COLO668 (cell line): Measurements from ENCODE around the gene ZBTB8A.
"Not testable (repeated sequence)": the region's sequence is repeated elsewhere in the genome, so short reads cannot be mapped to it uniquely, and the experiment has no call there.

Source experiments
- DNase-seq: peaks from one replicate; lab custom pipeline; 2025; ENCODE audit not compliant: unreplicated experiment; lab: John Stamatoyannopoulos, UW

Gene ZBTB8A

GRCh38 chr1:32619701-32620485 lies 80.7 kb downstream of the ZBTB8A start:
- no peak for DNase-seq

GRCh38 chr1:32622205-32622604 lies 83.0 kb downstream of the ZBTB8A start:
- DNase-seq = no peak

- DNase-seq = no peak
Measured at GRCh38 chr1:32622806-32623681, 83.8 kb downstream of the ZBTB8A start.

- no peak for DNase-seq
Measured at GRCh38 chr1:32623775-32624174, 84.5 kb downstream of the ZBTB8A start.

GRCh38 chr1:32626176-32626575 lies 86.9 kb downstream of the ZBTB8A start:
- DNase-seq = no peak

GRCh38 chr1:32627596-32628162 lies 88.5 kb downstream of the ZBTB8A start:
- DNase-seq = no peak

GRCh38 chr1:32630173-32630572 lies 90.9 kb downstream of the ZBTB8A start:
- DNase-seq = not testable (repeated sequence)

- no peak for DNase-seq
Measured at GRCh38 chr1:32632829-32633228, 93.6 kb downstream of the ZBTB8A start.

- DNase-seq = no peak
Measured at GRCh38 chr1:32635508-32636277, 96.5 kb downstream of the ZBTB8A start.

- DNase-seq = no peak
Measured at GRCh38 chr1:32636914-32637645, 97.9 kb downstream of the ZBTB8A start.

- no peak for DNase-seq
Measured at GRCh38 chr1:32639489-32640075, 100.4 kb downstream of the ZBTB8A start.

- DNase-seq = not testable (repeated sequence)
Measured at GRCh38 chr1:32642292-32642827, 103.1 kb downstream of the ZBTB8A start.

GRCh38 chr1:32644426-32644825 lies 105.2 kb downstream of the ZBTB8A start:
- DNase-seq = no peak

GRCh38 chr1:32647308-32648134 lies 108.3 kb downstream of the ZBTB8A start:
- no peak for DNase-seq

- peak; percentile 97 for DNase-seq
Measured at GRCh38 chr1:32650248-32650751, 111.1 kb downstream of the ZBTB8A start, which contains the start of gene ZBTB8OS. Gene ZBTB8OS, minus strand, starts transcription at chr1:32650550. Its CDS starts 21 bp downstream, at chr1:32650529.

GRCh38 chr1:32650752-32651460 lies 111.7 kb downstream of the ZBTB8A start, which contains the start of gene RBBP4:
Gene RBBP4, plus strand, starts transcription at chr1:32651208. Its CDS starts 99 bp downstream, at chr1:32651307.
- DNase-seq = peak; percentile 100

- peak; percentile 90 for DNase-seq
Measured at GRCh38 chr1:32651461-32652073, 112.3 kb downstream of the ZBTB8A start.
